Esophagus squamous epithelium (tissue), 4 donors: ENCODE data around the gene DLG2.
"Not testable (repeated sequence)": the region's sequence is repeated elsewhere in the genome, so short reads cannot be mapped to it uniquely, and the experiment has no call there.

Experiments used
- CTCF ChIP-seq, 6 experiments: fragments of 450-650 bp in 4 of 6; fragments of 200-600 bp in 2 of 6; sonication (generic) in 2 of 6; IDR thresholded peaks; one replicate each; pipeline ENCODE4 v1.5.1; 2016 to 2019; ENCODE audit warnings: antibody characterized with exemption in 6 of 6, mild to moderate bottlenecking in 4 of 6, moderate library complexity in 4 of 6
- POLR2A ChIP-seq, 4 donors: fragments of 450-650 bp; IDR thresholded peaks; one replicate each; pipeline ENCODE4 v1.6.1; 2017; ENCODE audit warnings: antibody characterized with exemption in 4 of 4, mild to moderate bottlenecking in 4 of 4, moderate library complexity in 3 of 4

- TF ChIP-seq CTCF, POLR2A (IDR thresholded peaks at IDR 0.05): not testable (repeated sequence)
Measured at GRCh38 chr11:83422641-83423040, 2204.5 kb downstream of the DLG2 start.
